Heart left ventricle (tissue), 13 donors: ENCODE data around the gene ASH1L.
A peak's percentile ranks its signal among the peaks of the same experiment; 100 is the strongest.

Experiments
- POLR2A ChIP-seq, 2 donors: fragments of 450-650 bp; IDR thresholded peaks; one replicate each; pipeline ENCODE4 v1.6.1; 2017; ENCODE audit warnings: antibody characterized with exemption in 2 of 2, mild to moderate bottlenecking in 2 of 2, moderate library complexity in 2 of 2
- TF ChIP-seq, protein P1 (sequence below), 12 donors: fragments of 200-600 bp; sonication (generic) in 4 of 12; IDR thresholded peaks; one replicate each; pipeline versions ENCODE4 v1.5.0 to v1.8.0; 2018 to 2022; ENCODE audit warnings: antibody characterized with exemption in 12 of 12, mild to moderate bottlenecking in 5 of 12
- donor health status: ischemic (EF 13 %, LVEDD 7.1; RV severe dilation, severe dysfunction).
- donor health status: DM: no; HTN: yes; CAD: no.
- donor health status: DM: no; HTN: no; CAD: no.
- donor health status: ischemic (EF 25% LVEDD 6.9; RV normal size, moderate dysfunction).
- donor health status: ischemic (EF 25% LVEDD 5.7; RV mildly dilated, moderate dysfunction).
- donor health status: ischemic (EF 35%, LVEDD 5.7; RV mildly dilated, moderate dysfunction).
- donor health status: nonischemic (EF 11% LVEDD 7.7; RV severe dilation, severe dysfunction).
- donor health status: DM: yes; HTN: yes; CAD: no.
- donor health status: PGD.
- donor health status: ischemic (EF 29% LVEDD 5.4; RV normal size, mild dysfunction).
- donor health status: nonischemic (EF 23%, LVEDD 6.1; RV moderate dilation, normal function).

DNA sequence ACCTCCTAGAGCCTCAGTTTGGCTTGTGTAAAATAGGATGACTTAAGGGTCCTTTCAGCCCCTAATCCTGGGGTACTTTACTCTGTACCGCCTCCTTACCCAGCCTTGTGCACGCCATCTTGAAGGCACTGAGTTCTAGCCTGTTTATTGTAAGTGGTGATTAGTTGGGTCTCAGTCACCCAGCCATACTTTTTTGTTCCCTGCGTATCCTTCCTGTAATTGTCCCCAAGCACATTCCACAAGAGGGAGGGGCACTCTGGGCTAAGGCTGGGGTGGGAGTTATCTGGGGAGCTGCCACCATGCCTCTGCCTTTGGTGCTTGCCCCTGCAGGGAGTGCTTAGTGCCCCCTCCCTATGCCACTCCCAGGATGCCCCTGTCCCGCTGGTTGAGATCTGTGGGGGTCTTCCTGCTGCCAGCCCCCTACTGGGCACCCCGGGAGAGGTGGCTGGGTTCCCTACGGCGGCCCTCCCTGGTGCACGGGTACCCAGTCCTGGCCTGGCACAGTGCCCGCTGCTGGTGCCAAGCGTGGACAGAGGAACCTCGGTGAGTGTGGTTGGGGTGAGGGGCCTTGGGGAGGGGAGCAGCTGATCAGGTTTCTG is 253.1 kb downstream of the ASH1L start:
- TF ChIP-seq, protein P1, sequence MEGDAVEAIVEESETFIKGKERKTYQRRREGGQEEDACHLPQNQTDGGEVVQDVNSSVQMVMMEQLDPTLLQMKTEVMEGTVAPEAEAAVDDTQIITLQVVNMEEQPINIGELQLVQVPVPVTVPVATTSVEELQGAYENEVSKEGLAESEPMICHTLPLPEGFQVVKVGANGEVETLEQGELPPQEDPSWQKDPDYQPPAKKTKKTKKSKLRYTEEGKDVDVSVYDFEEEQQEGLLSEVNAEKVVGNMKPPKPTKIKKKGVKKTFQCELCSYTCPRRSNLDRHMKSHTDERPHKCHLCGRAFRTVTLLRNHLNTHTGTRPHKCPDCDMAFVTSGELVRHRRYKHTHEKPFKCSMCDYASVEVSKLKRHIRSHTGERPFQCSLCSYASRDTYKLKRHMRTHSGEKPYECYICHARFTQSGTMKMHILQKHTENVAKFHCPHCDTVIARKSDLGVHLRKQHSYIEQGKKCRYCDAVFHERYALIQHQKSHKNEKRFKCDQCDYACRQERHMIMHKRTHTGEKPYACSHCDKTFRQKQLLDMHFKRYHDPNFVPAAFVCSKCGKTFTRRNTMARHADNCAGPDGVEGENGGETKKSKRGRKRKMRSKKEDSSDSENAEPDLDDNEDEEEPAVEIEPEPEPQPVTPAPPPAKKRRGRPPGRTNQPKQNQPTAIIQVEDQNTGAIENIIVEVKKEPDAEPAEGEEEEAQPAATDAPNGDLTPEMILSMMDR (IDR thresholded peaks at IDR 0.05): no peak
- TF ChIP-seq POLR2A (IDR thresholded peaks at IDR 0.05): peak in 1 of 2 donors; percentile 9
